ENCODE data around the gene CACNA1H. TPM values are rescaled to one million over a fixed set of nuclear protein-coding genes. Genes with fewer than 3 reads are reported as not detected.

The CACNA1H gene
- total RNA-seq, 4 donors from 2014 or later = 6.8 to 94.5 (median 27.6) TPM

GRCh38 chr16:1123525-1124230 is 29.2 kb upstream of the CACNA1H start:
- Histone ChIP-seq H3K36me3 (no peaks in the 10 kb centered on the region), H3K27me3 (no peaks in the 10 kb centered on the region), H3K9me3 (no peaks in the 10 kb centered on the region), H3K4me3 (no peak overlapping the region), H3K27ac (no peak overlapping the region), H3K4me1 (peaks cover 0 to 4% of the 10 kb centered on the region in 2 donors)
- DNase-seq = no peak
- intact Hi-C loops (cut with DNase I; ENCODE audit: low total_unique reads) = no loop called here
- TF ChIP-seq CTCF (IDR thresholded peaks at IDR 0.05) = no peak
- no peak for TF ChIP-seq POLR2A (IDR thresholded peaks at IDR 0.05)

GRCh38 chr16:1124291-1124690 is 28.6 kb upstream of the CACNA1H start:
- Histone ChIP-seq H3K4me3 (no peak overlapping the region), H3K27ac (no peak overlapping the region), H3K27me3 (no peaks in the 10 kb centered on the region), H3K4me1 (peaks cover 0 to 4% of the 10 kb centered on the region in 2 donors), H3K36me3 (no peaks in the 10 kb centered on the region), H3K9me3 (no peaks in the 10 kb centered on the region)
- intact Hi-C loops (cut with DNase I; ENCODE audit: low total_unique reads) = no loop called here
- DNase-seq = no peak
- TF ChIP-seq CTCF (IDR thresholded peaks at IDR 0.05) (no peak), POLR2A (IDR thresholded peaks at IDR 0.05) (no peak)

- no peak for DNase-seq
- intact Hi-C loops (cut with DNase I; ENCODE audit: low total_unique reads) = no loop called here
- Histone ChIP-seq H3K27ac (no peak overlapping the region), H3K27me3 (no peaks in the 10 kb centered on the region), H3K9me3 (no peaks in the 10 kb centered on the region), H3K4me3 (no peak overlapping the region), H3K4me1 (peaks cover 0 to 4% of the 10 kb centered on the region in 2 donors), H3K36me3 (no peaks in the 10 kb centered on the region)
- TF ChIP-seq CTCF (IDR thresholded peaks at IDR 0.05) (no peak), POLR2A (IDR thresholded peaks at IDR 0.05) (no peak)
These were observed 28.1 kb upstream of the CACNA1H start for GRCh38 chr16:1124795-1125194.

GRCh38 chr16:1125471-1125870 is 27.4 kb upstream of the CACNA1H start:
- no peaks in the 10 kb centered on the region for H3K27me3 ChIP-seq

More at GRCh38 chr16:1125471-1125870, 27.4 kb upstream of the CACNA1H start:
- no peak for DNase-seq
- peaks cover 0 to 4% of the 10 kb centered on the region in 2 donors for H3K4me1 ChIP-seq
- H3K36me3 ChIP-seq = no peaks in the 10 kb centered on the region
- no peaks in the 10 kb centered on the region for H3K9me3 ChIP-seq
- H3K27ac ChIP-seq = no peak overlapping the region
- no peak for TF ChIP-seq POLR2A (IDR thresholded peaks at IDR 0.05)
- no peak for TF ChIP-seq CTCF (IDR thresholded peaks at IDR 0.05)
- no peak overlapping the region for H3K4me3 ChIP-seq
- intact Hi-C loops (cut with DNase I; ENCODE audit: low total_unique reads) = no loop called here

Measured in uterus (tissue), 4 donors.